ENCODE data around the gene DGKE.

DGKE gene

GRCh38 chr17:56845934-56846333 is 12.0 kb downstream of the DGKE start:
- no peak for DNase-seq (ENCODE audit: extremely low read depth in 1 of 2, low read depth in 1 of 2)

DNA sequence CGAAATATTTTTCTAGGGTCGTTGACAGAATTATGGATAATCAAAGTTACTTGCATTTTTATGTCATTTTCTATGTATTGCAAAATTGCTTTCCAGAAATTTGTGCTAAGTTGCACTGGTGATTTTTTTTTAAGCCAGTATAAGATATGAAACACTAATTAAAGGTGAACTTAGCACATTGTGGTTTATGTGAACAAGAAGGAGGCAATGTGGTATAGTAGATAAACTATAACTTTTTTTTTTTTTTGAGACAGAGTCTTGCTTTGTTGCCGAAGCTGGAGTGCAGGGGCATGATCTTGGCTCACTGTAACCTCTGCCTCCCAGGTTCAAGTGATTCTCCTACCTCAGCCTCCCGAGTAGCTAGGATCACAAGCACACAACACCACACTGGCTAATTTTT is 13.2 kb downstream of the DGKE start:
- DNase-seq (ENCODE audit: extremely low read depth in 1 of 2, low read depth in 1 of 2): no peak

DNA sequence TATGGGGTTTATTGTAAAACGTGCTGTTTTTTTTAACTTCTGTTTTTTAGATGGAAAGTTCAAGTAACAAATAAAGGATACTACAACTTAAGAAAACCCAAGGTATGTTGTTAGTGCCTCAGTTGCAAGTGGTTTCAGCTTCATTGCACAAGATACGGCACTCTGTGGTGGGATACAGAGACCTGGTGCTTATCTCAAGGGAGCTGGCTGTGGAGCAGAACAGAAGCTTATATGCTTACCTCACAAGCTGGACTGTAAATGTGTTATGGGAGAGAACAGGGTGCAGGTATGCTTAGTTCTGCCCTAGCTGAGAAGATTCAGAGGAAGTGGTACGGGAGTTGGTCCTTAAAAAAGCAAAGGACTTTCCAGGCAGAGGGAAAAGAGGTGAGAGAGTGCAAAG is 15.2 kb downstream of the DGKE start:
- no peak for DNase-seq (ENCODE audit: extremely low read depth in 1 of 2, low read depth in 1 of 2)

DNA sequence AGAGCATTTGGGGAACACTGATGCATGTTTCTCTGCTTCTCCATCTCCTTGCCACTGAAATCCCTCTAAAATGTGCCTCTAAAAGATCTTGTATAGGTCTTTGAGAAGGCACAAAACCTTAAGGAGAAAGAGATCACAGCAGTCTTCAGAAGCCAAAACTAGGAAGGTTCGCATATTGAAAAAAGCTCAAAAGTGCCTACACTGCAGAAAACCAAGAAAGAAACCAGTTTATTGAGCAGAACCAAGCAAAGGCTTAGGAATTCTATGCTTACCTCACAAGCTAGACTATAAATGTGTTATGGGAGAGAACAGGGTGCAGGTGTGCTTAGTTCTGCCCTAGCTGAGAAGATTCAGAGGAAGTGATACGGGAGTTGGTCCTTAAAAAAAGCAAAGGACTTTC is 16.6 kb downstream of the DGKE start:
- no peak for DNase-seq (ENCODE audit: extremely low read depth in 1 of 2, low read depth in 1 of 2)

- no peak for DNase-seq (ENCODE audit: extremely low read depth in 1 of 2, low read depth in 1 of 2)
These were observed 17.1 kb downstream of the DGKE start for GRCh38 chr17:56851008-56851407.

- no peak for DNase-seq (ENCODE audit: extremely low read depth in 1 of 2, low read depth in 1 of 2)
These were observed 27.9 kb downstream of the DGKE start for GRCh38 chr17:56861899-56862298.

DNA sequence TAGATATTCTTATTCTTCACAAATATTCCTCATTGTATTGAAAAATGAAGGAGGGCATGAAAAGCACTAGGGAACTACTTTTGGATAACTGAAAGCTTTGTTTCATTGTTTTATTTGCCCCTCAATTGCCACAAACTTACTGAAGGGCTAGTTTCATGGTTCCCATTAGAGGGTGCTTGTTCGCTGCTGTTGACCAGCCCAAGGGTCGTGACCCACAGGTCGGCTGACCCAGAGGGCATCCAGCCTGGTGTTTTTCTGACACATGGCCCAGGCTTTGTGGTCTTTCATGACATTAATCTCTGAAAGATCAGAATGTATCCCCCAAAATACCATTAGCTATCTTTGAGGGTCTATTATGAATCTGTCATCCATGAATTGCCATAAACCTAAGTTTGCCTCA is 30.0 kb downstream of the DGKE start:
- no peak for DNase-seq (ENCODE audit: extremely low read depth in 1 of 2, low read depth in 1 of 2)

DNA sequence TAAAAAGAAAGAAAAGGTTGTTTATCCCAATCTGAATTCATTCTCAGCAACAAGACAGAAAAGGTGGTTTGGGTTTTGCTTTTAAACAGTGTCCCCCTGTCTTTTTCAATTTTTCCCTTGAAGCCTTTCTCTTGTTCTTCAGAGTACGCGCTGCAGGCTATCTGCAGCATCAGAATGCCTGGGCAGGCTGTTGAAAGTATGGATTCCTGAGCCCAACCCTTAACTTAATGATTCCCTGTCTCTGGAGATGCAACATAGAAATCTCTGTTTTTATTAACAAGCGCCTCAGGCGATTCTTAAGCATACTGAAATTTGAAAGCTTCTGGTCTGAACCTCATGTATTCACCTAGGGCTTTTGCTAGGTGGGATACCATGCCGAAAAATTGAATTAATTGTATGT is 32.1 kb downstream of the DGKE start:
- DNase-seq (ENCODE audit: extremely low read depth in 1 of 2, low read depth in 1 of 2): no peak

- DNase-seq (ENCODE audit: extremely low read depth in 1 of 2, low read depth in 1 of 2): no peak
These were observed 32.5 kb downstream of the DGKE start for GRCh38 chr17:56866496-56866895.

DNA sequence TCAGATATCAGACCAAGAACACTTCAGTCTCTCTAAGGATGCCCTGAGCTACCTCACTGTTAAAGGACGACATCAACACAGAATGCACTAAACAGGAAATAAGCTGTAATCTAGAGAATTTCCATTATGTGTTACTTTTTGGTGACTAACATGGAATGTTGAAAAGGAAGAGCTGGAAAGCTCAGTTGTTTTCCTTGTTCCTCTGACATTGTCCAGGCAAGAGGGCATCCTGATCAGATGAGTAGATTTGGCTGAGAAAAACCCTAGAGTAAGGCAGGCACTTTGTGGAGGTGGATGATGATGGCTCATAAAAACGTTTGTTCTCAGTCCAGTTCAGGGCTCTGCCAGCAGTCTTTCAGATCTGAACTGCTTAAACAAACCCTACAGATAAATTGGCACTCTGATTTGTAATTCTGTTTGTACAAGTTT is 34.0 kb downstream of the DGKE start:
- DNase-seq (ENCODE audit: extremely low read depth in 1 of 2, low read depth in 1 of 2): no peak

DNA sequence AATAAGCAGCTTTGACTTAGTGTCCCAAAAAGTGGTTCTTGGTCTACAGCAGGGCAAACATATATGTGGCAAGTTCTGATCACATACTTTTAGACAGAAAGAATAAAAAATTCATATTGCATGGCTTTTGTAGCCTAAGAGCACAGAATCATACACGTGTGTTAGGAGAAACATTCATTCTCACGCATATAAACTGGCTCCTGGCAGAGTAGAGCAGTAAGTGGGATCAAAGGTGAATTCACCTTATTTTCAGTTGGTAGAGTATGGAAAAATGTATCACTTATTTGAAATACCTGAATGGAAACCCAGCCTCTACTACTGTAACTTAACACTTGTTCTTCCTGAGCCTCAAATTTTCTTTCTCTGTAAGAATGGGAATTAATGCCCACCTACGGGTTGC is 34.8 kb downstream of the DGKE start:
- no peak for DNase-seq (ENCODE audit: extremely low read depth in 1 of 2, low read depth in 1 of 2)

DNA sequence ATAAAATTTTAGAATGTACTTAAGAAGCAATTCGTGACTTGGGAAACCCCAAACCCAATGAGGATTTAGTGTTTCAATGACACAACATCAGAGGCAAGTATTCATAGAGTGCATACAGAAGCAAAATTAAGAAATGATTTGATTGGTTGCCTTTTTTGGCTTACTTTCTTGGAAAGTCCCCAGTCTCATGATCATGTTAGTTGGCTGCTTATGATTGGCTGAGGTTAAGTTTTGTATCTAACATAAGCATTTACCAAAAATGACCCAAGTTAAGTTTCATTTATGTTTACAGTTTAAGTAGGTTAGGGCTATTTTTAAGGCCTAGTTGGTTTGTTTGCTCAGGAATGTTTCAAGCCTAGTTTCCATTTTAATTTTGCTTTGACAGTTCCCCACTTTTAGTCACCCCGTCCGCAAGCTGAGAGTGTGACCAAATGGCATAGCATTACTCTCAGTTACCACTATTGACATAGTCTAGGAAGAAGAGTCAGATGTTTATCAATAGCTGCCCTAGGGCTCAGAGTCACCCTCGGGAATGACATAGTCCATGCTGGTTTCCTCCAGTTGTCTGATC is 36.2 kb downstream of the DGKE start:
- DNase-seq (ENCODE audit: extremely low read depth in 1 of 2, low read depth in 1 of 2): no peak

GRCh38 chr17:56876766-56877179 is 42.8 kb downstream of the DGKE start:
- DNase-seq (ENCODE audit: extremely low read depth in 1 of 2, low read depth in 1 of 2): no peak

GRCh38 chr17:56879280-56879679 is 45.3 kb downstream of the DGKE start:
- no peak for DNase-seq (ENCODE audit: extremely low read depth in 1 of 2, low read depth in 1 of 2)

DNA sequence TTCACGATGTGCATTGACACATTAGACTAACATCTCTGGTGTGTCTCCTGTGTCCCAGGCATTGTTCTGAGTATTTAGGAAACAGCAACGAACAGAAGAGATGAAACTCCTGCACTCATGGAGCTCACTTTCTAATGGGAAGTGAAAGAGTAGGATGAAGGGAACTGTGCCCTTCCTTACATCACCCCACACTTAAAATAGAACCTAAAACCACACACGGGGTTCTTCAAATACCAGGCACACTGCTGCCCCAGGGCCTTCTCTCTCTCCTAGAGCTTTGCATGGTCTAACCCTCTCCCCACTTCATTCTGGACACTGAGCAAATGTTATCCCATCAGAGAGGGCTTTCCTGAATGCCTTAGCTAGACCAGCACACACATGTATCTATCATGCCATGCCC is 46.2 kb downstream of the DGKE start:
- DNase-seq (ENCODE audit: extremely low read depth in 1 of 2, low read depth in 1 of 2): no peak

DNA sequence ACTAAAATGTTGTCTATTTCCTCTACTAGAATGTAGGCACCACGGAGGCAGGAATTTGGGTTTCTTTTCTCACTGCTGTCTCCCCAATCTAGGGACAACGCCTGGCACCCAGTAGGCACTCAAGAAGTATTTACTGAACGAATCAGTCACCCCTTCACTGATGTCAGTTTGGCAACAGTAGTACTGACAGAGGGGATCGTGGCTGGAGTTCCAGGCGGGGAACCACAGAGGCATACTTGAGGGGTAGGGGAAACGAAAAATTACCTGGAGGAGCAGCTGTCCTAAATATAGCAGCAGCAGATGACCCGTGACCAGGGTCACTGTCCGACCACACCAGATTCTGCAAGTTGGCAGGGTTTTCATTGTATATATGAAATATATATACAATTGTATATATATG is 46.6 kb downstream of the DGKE start:
- DNase-seq (ENCODE audit: extremely low read depth in 1 of 2, low read depth in 1 of 2): no peak

- DNase-seq (ENCODE audit: extremely low read depth in 1 of 2, low read depth in 1 of 2): no peak
These were observed 47.8 kb downstream of the DGKE start for GRCh38 chr17:56881685-56882295.

DNA sequence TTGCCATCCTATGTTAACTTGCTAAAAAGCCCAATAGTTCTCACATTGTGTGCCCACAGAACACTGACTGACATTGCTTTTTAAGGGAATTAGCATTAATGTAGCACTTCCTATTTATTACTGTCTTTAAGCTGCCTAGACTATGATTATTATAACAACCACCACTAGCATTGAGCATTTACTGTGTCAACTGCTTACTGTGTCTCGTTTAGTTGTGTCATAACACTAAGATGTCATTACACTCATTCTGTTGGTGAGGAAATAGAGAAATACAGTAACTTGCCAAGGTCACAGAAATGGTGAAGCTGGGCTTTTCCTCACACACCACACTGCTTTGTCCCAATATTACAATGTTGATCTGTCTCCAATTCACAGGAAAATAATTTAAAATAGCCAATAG is 49.7 kb downstream of the DGKE start:
- DNase-seq (ENCODE audit: extremely low read depth in 1 of 2, low read depth in 1 of 2): no peak

- no peak for DNase-seq (ENCODE audit: extremely low read depth in 1 of 2, low read depth in 1 of 2)
These were observed 50.7 kb downstream of the DGKE start for GRCh38 chr17:56884483-56885311.

- no peak for DNase-seq (ENCODE audit: extremely low read depth in 1 of 2, low read depth in 1 of 2)
These were observed 51.3 kb downstream of the DGKE start for GRCh38 chr17:56885312-56885657.

DNA sequence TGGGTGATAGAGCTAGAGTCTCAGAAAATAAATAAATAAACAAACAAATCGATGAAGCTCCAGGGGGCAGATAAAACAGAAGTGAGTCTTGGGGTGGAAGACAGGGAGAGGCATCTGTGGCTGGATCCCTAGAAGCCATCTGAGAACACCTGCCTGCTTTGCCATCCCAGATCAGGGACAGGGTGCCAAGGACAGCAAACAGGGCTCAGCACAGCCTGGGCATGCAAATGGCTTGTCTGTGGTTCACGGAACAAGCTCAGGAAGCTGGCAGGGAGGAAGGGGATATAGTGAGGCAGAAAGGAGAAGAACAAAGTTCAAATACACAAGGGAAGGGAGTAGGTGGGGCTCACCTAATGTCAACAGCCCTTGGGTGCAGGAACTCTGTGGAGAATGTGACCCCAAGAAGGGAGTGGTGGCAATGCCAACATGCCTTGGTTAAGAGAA is 52.4 kb downstream of the DGKE start:
- no peak for DNase-seq (ENCODE audit: extremely low read depth in 1 of 2, low read depth in 1 of 2)

DNA sequence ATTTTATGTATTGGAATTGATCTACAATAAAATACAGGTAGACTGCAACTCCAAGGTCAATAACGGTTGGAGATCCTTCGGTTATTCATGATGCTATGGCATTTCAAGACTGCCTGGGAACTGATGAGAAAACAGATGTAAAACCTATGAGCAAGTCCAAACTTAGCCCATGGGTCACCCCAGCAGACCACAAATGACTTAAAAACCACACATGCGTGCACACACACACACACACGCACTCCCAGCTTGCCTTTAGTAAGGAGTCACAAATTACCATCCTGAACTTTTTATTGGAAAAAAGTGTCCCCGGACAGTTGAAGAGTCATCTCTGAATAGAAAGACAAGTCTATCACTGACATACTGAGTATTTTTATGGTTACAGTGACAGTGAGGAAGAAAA is 53.2 kb downstream of the DGKE start:
- no peak for DNase-seq (ENCODE audit: extremely low read depth in 1 of 2, low read depth in 1 of 2)

All from activated CD8-positive, alpha-beta memory T cell treated with anti-CD3 and anti-CD28 coated beads for 1 hour (primary cell).